ENCODE results near the gene RAD51B.

Gene RAD51B

DNA sequence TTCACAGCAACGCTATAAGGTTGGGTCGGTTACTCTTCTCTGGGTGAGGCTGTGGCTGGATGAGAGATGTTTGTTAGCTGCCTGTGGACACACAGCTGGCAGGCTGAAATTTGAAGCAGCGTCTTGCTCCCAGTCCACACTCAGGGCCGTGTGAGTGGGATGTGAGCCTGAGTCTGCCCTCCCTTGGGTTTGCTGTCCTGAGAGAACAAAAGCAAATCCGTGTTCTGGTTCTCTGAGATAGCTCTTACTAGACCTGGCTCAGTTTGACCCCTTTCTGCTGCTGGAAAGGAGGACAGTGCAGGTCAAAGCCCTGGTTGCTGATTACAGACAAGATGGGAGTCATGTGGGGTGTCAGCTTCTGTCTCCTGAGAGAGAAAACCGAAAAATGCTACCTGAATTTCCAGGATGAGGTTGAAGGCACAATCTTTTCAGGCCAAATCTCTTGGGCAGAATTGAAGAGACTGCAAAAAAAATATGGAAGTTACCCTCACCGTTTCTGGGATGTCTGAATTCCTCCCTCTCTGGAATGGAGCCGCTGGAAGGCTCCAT lies 702.5 kb downstream of the RAD51B start:
- no peak for DNase-seq

DNA sequence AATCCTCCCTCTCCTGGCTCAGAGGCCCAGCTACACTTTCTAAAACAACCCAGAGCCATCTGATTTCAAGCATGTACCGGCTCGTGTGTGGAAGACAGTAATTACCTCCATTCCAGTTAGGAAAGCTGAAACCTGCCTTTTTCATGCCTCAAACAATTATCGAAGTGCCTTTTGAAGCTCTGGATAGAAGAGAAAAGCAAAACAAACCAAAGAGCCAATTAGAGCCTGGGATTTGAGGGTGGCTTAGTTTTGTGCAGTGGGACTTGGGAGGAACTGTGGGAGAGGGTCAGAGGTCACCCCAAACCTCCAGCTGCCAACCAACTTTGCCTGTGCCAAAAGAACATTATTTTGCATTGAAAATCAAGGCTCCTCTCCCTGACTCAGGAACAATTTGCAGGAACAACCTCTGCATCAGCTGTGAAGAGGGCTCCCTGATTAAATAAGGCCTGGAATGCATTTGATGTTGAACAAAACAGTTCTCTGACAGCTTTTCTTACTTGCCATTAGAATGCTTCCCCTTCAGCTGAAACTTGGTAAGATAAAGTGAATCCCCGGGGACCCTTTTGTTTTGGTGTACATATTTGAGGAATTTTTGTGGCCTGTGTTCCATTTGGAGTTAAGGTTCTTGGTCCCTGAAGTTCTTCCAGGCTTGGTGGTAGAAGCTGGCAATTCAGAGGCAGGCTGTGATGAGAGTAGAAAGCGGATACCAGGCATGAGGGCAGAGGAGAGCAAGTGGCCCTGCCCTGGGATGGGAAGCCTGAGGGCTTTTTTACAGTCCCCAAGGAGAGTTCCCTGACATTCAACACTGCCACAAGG lies 703.1 kb downstream of the RAD51B start:
- DNase-seq = peak; percentile 63

- no peak for DNase-seq
Measured at GRCh38 chr14:68523326-68523610, 703.7 kb downstream of the RAD51B start.

GRCh38 chr14:68523989-68524725 lies 704.6 kb downstream of the RAD51B start:
- no peak for DNase-seq

DNA sequence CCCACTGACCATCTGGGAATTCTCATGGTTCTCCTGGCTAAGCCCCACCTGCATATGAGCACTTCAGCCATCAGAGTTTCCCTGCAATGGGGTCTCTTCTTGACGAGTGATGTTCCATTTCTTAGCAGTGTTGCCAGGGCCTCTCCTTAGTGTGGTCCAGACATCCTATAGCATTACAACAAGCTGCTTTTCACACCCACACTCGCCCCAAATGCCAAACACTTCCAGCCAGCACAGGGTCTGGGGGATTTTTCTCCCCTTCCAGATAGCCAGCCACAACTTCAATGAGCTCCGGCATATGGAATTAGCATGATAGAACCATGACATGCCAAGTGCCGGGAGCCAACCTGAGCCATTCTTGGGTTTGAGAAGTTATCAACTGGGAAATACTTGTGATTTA lies 705.9 kb downstream of the RAD51B start:
- no peak for DNase-seq

DNA sequence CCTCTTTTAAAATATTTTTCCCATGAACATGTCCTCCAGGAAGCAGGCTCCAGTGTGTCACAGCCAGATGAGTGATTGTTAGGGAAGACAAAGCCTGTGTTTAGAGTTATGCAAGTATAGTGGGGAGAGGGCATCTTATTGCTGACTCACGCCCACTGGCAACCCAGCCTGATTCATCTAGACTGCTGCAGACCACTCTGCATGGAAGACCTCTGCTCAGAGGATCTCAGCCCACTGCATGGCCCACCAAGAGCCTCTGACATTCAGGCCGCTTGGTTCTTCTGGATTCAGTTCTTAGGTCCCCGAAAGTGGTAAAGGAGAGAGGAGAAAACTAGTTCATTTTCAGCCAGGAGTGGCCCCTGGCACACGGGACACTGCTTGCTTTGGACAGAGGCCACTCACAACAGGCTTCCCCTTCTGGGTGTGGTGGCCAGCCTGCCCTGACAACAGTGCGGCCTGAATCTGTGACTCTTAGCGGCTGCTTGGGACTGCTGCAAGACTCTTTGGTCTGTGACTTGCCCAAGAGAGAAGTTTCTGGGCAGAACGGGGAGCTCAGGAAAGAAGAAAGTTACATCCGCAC lies 707.0 kb downstream of the RAD51B start:
- no peak for DNase-seq

DNA sequence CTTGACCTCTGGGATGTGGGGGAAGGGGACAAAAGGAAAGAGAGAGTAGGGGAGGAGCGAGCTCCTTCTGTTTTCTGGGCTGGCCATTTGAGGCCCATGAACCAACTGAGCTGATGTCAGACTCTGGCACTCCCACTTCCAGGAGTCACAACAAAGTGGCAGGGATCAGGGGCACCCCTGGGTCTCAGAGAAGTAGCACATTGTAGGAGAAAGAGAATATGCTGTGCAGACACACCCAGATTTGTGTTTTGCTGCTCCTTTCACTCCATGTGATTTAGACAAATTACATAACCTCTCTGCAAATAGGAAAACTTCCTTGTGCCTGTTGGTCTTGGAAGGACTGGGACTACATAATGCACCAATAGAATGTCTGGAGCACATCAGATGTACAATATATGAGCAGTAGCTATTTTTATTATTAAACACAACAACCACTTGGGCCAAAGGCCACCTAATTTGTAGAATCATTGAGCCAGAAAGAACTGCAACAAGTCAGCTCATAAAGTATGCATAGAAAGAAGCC lies 707.8 kb downstream of the RAD51B start:
- DNase-seq = no peak

GRCh38 chr14:68528040-68528687 lies 708.6 kb downstream of the RAD51B start:
- DNase-seq = no peak

- no peak for DNase-seq
Measured at GRCh38 chr14:68530443-68530842, 710.9 kb downstream of the RAD51B start.

DNA sequence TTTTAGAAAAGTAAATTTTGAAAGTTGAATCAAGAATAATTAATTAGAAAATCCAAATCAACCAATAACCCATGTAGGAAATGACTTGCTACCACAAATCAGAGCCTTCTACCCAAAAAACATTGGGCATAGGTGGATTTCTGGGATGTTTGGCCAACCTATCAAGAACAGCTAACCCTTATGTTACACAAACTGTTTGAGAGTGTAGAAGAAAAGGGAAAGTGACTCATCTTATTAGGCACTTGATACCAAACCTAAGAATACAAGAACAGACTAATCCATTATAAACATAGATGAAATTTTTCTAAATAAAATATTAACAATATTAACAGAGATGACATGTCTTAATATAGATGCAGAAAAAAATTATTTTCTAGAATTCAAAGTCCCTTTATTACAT lies 712.9 kb downstream of the RAD51B start:
- DNase-seq = no peak

DNA sequence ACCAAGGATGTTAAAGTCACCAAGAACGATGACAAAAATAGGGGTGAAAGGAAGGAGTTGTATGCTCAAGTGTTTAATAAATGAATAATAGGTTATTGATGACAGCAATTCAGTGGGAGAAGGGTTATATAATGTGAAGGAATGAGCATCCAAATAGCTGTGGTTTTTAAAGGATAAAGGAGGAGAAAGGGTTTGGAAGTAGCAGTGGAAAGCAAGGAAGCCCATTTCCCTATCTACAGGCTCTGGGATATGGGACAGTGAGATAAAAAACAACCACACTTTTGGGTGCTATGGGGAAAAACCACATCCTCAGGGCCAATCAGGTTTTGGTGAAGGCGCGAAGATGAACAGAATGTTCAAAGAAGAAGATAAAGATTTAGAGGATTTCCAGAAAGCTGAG lies 714.7 kb downstream of the RAD51B start:
- no peak for DNase-seq

DNA sequence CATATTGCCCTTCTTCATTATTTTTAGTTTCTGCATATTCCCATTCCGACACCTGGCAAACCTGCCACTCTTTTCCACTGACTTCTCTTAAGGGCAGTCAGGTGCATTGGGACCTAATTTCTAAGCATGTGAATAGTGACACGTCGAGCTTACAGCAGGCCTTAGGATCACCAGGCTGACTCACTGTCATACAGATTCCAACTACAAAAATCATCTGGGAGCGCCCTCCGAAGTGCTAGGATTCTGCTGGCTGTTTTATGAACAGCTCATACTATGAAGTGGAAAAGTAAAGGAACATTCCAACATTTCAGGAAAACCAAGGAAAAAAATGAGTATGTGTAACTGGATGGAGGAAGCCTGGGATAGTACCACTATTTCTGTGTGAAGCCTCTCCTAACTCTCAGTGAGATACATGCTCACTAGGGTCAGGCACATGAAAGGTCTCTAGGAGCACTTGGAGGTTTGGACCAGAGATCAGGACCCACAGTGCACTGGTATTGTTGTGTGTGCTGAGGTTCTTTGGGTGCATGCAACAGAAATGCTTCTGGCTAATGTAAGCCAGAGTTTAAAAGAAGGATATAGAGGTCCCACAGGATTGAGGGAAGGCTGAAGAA lies 715.9 kb downstream of the RAD51B start:
- no peak for DNase-seq

DNA sequence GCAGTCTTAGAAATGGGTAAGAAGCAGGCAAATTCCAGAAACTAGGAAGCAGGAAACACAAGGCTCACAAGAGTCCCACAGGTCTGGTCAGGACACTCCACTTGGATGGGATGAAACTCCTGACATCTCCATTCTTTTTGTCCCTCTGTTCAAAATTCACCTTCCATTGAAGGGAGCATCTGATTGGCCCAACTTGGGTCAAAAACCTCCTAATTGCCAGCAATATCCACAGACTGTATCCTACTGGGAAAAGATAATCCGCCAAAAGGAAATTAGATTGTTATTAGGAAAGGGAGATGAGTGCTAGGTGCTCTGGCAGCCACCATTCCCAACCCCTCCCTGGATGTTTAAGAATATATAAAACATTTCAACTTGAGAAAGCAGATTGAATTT lies 716.4 kb downstream of the RAD51B start:
- no peak for DNase-seq

DNA sequence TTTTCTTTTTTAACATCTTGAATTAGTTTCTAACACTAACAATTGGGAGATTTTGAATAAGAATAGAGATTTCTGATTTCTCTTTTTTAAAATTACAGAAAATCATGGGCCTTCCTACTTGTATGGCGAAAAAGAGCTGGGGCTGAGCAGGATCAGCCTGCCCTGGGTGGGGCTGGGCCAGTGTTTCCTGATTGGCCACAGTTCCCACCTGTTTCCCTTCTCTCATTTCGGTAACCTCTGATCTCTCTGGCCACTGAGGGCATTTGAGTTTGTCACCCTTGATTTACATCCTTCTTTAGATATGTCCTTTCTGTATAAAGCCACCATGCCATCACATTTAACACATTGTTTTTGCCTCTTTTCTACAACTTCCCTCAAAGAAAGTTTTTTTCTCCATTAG lies 719.1 kb downstream of the RAD51B start:
- peak; percentile 48 for DNase-seq

GRCh38 chr14:68539241-68539737 lies 719.7 kb downstream of the RAD51B start:
- peak; percentile 89 for DNase-seq

GRCh38 chr14:68539789-68540188 lies 720.2 kb downstream of the RAD51B start:
- no peak for DNase-seq

DNA sequence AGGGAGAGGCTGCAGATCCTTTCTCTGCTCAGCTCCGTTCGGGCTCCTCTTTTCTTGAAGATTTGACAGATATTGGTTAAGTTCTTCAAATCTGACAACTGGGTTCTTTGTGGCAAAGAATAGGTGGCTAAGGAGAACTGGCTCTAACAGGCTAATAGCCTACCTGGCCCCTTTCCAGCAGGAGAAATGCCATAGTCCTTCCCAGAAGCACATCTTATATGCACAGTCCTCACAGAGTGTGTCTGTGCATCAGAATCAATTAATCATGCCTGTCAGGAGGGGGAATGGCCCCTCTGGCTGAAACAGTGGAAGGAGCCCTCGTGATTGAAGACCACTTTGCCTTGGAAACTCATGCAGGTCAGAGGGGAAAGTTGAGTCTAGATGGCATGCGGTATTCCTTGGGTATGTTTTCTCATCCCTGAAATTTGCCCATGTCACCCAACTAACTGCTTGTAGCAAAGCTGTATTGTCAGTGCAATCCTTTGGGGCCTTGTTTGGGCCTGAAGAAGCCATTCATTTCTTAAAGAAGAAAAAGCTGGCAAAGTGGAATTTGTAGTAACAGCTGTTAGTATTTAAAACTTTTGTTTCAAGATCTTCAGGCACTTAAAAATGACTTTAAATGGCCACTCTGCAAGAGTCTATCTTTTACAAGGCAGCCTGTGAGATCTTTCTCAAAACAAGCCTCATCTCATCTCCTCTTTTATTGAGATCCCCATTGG lies 721.8 kb downstream of the RAD51B start:
- peak; percentile 62 for DNase-seq

- DNase-seq = no peak
Measured at GRCh38 chr14:68542346-68542745, 722.8 kb downstream of the RAD51B start.

- DNase-seq = no peak
Measured at GRCh38 chr14:68543516-68543915, 723.9 kb downstream of the RAD51B start.

DNA sequence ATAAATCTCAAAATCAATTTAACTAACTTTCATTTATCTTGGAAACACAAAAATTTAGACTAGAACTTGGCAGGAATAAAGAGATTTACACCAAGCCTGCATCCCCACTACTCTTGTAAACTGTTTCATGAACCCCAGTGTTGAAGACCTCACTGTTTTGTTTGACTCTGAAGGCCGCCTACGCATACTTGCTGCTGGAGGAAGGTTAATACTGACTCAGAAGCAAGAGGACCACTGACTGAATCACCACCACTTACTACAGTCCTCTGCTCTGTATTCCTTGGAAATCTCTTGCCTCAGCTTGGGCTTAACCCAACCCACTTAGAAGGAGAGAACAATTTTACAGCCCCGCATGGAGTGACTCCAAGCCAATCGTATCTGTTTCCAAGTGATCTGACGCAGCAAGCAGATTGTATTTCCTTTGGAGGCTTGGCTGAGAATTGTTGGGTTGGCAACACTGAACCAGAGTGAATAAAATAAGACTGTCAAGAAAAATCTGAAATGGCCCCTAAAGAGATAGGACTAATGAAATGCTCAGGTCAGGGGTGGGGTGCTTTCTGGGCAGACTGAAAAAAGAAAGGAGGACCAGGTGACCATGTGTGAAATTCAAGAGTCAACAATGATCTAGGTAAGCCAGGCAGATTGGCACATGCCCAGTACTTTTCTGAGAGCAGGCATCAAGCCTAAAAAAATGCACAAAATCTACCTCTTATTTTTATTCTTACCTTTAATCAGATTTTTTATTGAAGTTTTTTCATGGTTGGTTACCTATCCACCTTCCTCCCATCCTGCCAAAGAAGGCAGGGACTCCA lies 724.7 kb downstream of the RAD51B start:
- DNase-seq = no peak

- no peak for DNase-seq
Measured at GRCh38 chr14:68546839-68547238, 727.3 kb downstream of the RAD51B start.
